PC-3 (cell line): ENCODE results near the gene MTX1. TPM values are rescaled to one million over a fixed set of nuclear protein-coding genes. Genes with fewer than 3 reads are reported as not detected.

Experiments
- ATAC-seq: fragments of 200-7000 bp; cut with Tn5 transposase; 2 replicates; pipeline ENCODE4 v1.9.1; 2020; ENCODE audit warnings: mild to moderate bottlenecking, moderate library complexity
- BruUV-seq: library from RNA; stranded (reverse); fragments of 400-500 nt; replicated peaks from 2 replicates; lab custom pipeline; 2021; lab: Mats Ljungman, UMichigan
- CTCF ChIA-PET: fragments of 300-600 bp; sonication (Branson Sonifier 250); formaldehyde crosslinking; loops from one replicate; lab custom pipeline; 2022; ENCODE audit warnings: antibody characterized with exemption; lab: Charles Lee
- POLR2A ChIA-PET: fragments of 300-600 bp; sonication (Branson Sonifier 250); formaldehyde crosslinking; loops from one replicate; lab custom pipeline; 2022; ENCODE audit warnings: antibody characterized with exemption; ENCODE audit not compliant: unreplicated experiment; lab: Charles Lee
- DNase-seq: peaks from one replicate; pipeline ENCODE4 v3.0.0-alpha.2; 2015
- H2AFZ ChIP-seq: fragments of 300-600 bp; sonication (generic); 2 replicates; pipeline ENCODE4 v1.6.0; 2016; ENCODE audit warnings: antibody characterized with exemption, low read length
- H3F3A ChIP-seq: fragments of 300-600 bp; sonication (generic); one replicate; pipeline ENCODE4 v1.6.0; 2017; ENCODE audit warnings: antibody characterized with exemption, low read length, control low read depth, mild to moderate bottlenecking; ENCODE audit not compliant: unreplicated experiment
- H3K27ac ChIP-seq: fragments of 300-600 bp; sonication (generic); 2 replicates; pipeline ENCODE4 v1.5.1; 2016; ENCODE audit warnings: mild to moderate bottlenecking, low read length
- H3K27me3 ChIP-seq: fragments of 300-600 bp; sonication (generic); 2 replicates; pipeline ENCODE4 v1.6.1; 2016; ENCODE audit warnings: low read length, mixed read lengths
- H3K36me3 ChIP-seq: fragments of 300-600 bp; sonication (generic); 2 replicates; pipeline ENCODE4 v1.6.1; 2016; ENCODE audit warnings: low read depth, mixed run types, low read length, mixed read lengths
- H3K4me1 ChIP-seq: fragments of 300-600 bp; sonication (generic); 2 replicates; pipeline ENCODE4 v1.5.1; 2016; ENCODE audit warnings: low read length; ENCODE audit not compliant: insufficient read depth
- H3K4me2 ChIP-seq: fragments of 300-600 bp; sonication (generic); 2 replicates; pipeline ENCODE4 v1.6.0; 2016; ENCODE audit warnings: low read length
- H3K4me3 ChIP-seq: fragments of 300-600 bp; sonication (generic); 2 replicates; pipeline ENCODE4 v1.5.1; 2016; ENCODE audit warnings: mild to moderate bottlenecking, low read length, mixed read lengths
- H3K79me2 ChIP-seq: fragments of 300-600 bp; sonication (generic); 2 replicates; pipeline ENCODE4 v1.6.1; 2017; ENCODE audit warnings: low read length, mixed read lengths
- H3K9ac ChIP-seq: fragments of 300-600 bp; sonication (generic); 2 replicates; pipeline ENCODE4 v1.6.0; 2016; ENCODE audit warnings: mild to moderate bottlenecking, low read length
- H3K9me2 ChIP-seq: fragments of 300-600 bp; sonication (generic); replicated peaks from 2 replicates; pipeline ENCODE4 v1.6.1; 2016; ENCODE audit warnings: mixed run types, low read length, mixed read lengths
- H3K9me3 ChIP-seq: fragments of 300-600 bp; sonication (generic); 2 replicates; pipeline ENCODE4 v1.6.1; 2016; ENCODE audit warnings: low read length, mixed read lengths
- H4K20me1 ChIP-seq: fragments of 300-600 bp; sonication (generic); 2 replicates; pipeline ENCODE4 v1.6.1; 2016; ENCODE audit warnings: low read length, mixed read lengths
- CTCF ChIP-seq: fragments of 300-600 bp; sonication (generic); conservative IDR thresholded peaks from 2 replicates; pipeline ENCODE4 v1.5.1; 2017; ENCODE audit warnings: antibody characterized with exemption, low read depth, mild to moderate bottlenecking, low read length
- EZH2 ChIP-seq: fragments of 300-600 bp; sonication (generic); IDR thresholded peaks from one replicate; pipeline ENCODE4 v1.6.1; 2017; ENCODE audit warnings: antibody characterized with exemption, mild to moderate bottlenecking, low read length; ENCODE audit not compliant: unreplicated experiment
- EZH2phosphoT487 ChIP-seq: fragments of 300-600 bp; sonication (generic); IDR thresholded peaks from 2 replicates; pipeline ENCODE4 v1.6.1; 2018; ENCODE audit warnings: mild to moderate bottlenecking, antibody characterized with exemption, low read length, borderline replicate concordance
- intact Hi-C: fragments of 100-400 bp; cut with micrococcal nuclease; formaldehyde crosslinking; loops from 2 replicates; pipeline ENCODE4 v1.9.0; 2023
- total RNA-seq: library from RNA; depleted of rRNA; stranded (reverse); fragments of >200 nt; gene quantifications from 2 replicates; pipeline ENCODE4 v1.2.3, GENCODE V29; 2014

MTX1 gene
- total RNA-seq, 1 experiment from 2014 or later, result 152 TPM

GRCh38 chr1:155254714-155255242, 46.3 kb downstream of the MTX1 start:
- H3K9me3 ChIP-seq, result no peaks in the 10 kb centered on the region
- peaks cover 21% of the 10 kb centered on the region for H3K79me2 ChIP-seq
- TF ChIP-seq CTCF (no peak), EZH2phosphoT487 (no peak), EZH2 (no peak)
- TSS peak; percentile 3 for BruUV-seq
- H3K27ac ChIP-seq, result peak overlapping the region; percentile 33
- no peaks in the 10 kb centered on the region for H4K20me1 ChIP-seq
- peaks cover 3% of the 10 kb centered on the region; the same call in 1 of the 2 replicates for H3K36me3 ChIP-seq
- peak overlapping the region; percentile 100 for H3K4me2 ChIP-seq
- POLR2A ChIA-PET, result interaction anchor here (0.6 kb wide), 1 partner anchor 69 kb away, joined by 3 read pairs; no protein-coding TSS in a partner anchor
- intact Hi-C loops, result loop anchor here (1.0 kb wide), 1 partner anchor 69 kb away; no protein-coding TSS in a partner anchor
- ATAC-seq, result peak; percentile 16
- peak overlapping the region; percentile 87 for H3K4me3 ChIP-seq
- H3K27me3 ChIP-seq, result no peaks in the 10 kb centered on the region
- no peaks in the 10 kb centered on the region for H3F3A ChIP-seq
- CTCF ChIA-PET, result no interaction called here
- H2AFZ ChIP-seq, result peak overlapping the region; percentile 78
- H3K9me2 ChIP-seq, result no peaks in the 10 kb centered on the region
- peaks cover 22% of the 10 kb centered on the region for H3K4me1 ChIP-seq
- peak; percentile 24 for DNase-seq
- H3K9ac ChIP-seq, result peak overlapping the region; percentile 61

GRCh38 chr1:155255243-155256007, 46.9 kb downstream of the MTX1 start, which contains the start of gene ENTREP3:
Gene ENTREP3, minus strand, starts transcription at chr1:155255483. Its CDS starts 606 bp downstream, at chr1:155254877.
- H3K79me2 ChIP-seq, result peaks cover 24% of the 10 kb centered on the region
- DNase-seq (peak; percentile 83), ATAC-seq (peak; percentile 68)
- peak within 1 kb of the TSS; percentile 40 for H3K27ac ChIP-seq
- H3K4me3 ChIP-seq, result peak within 1 kb of the TSS; percentile 87
- no peaks in the 10 kb centered on the region for H3K27me3 ChIP-seq
- BruUV-seq, result TSS peak; percentile 64
- ChIA-PET CTCF (interaction anchor here (1.0 kb wide), 1 partner anchor 68 kb away, joined by 5 read pairs; no protein-coding TSS in a partner anchor), POLR2A (interaction anchor here (0.6 kb wide), 1 partner anchor 68 kb away, joined by 3 read pairs; no protein-coding TSS in a partner anchor)
- H3K9me2 ChIP-seq, result no peaks in the 10 kb centered on the region
- H3K36me3 ChIP-seq, result peaks cover 7% of the 10 kb centered on the region
- no peaks in the 10 kb centered on the region for H3K9me3 ChIP-seq
- H4K20me1 ChIP-seq, result no peaks in the 10 kb centered on the region
- intact Hi-C loops, result loop anchor here (1.0 kb wide), 1 partner anchor 68 kb away; no protein-coding TSS in a partner anchor
- H3F3A ChIP-seq, result no peaks in the 10 kb centered on the region
- TF ChIP-seq EZH2, result no peak
- TF ChIP-seq EZH2phosphoT487, result no peak
- TF ChIP-seq CTCF, result no peak
- H3K4me2 ChIP-seq, result peak within 1 kb of the TSS; percentile 100
- H3K4me1 ChIP-seq, result peaks cover 25% of the 10 kb centered on the region
- peak within 1 kb of the TSS; percentile 78 for H2AFZ ChIP-seq
- peak within 1 kb of the TSS; percentile 61 for H3K9ac ChIP-seq
